Liver (tissue), 3 donors: ENCODE data around the gene CLIC5.

Experiments
- EGR1 ChIP-seq, 2 donors: IDR thresholded peaks; 2 replicates each; pipeline ENCODE4 v1.6.1; 2016 to 2018; ENCODE audit warnings: antibody characterized with exemption in 2 of 2, low read depth in 2 of 2
- GABPA ChIP-seq, 2 donors: IDR thresholded peaks in 1 of 2; conservative IDR thresholded peaks in 1 of 2; 2 replicates each; pipeline ENCODE4 v1.6.1; 2016; ENCODE audit warnings: antibody characterized with exemption in 2 of 2, mild to moderate bottlenecking in 1 of 2, moderate library complexity in 1 of 2
- JUND ChIP-seq, 2 donors: IDR thresholded peaks; 2 replicates each; pipeline ENCODE4 v1.6.1; 2016; ENCODE audit warnings: antibody characterized with exemption in 2 of 2
- RAD21 ChIP-seq, 2 donors: IDR thresholded peaks; 2 replicates each; pipeline ENCODE4 v1.6.1; 2016; ENCODE audit warnings: antibody characterized with exemption in 2 of 2, mild to moderate bottlenecking in 2 of 2
- REST ChIP-seq: IDR thresholded peaks from 2 replicates; pipeline ENCODE4 v1.6.1; 2016; ENCODE audit warnings: antibody characterized with exemption, mild to moderate bottlenecking
- TAF1 ChIP-seq: conservative IDR thresholded peaks from 2 replicates; pipeline ENCODE4 v1.6.1; 2016; ENCODE audit warnings: antibody characterized with exemption, mild to moderate bottlenecking
- YY1 ChIP-seq: IDR thresholded peaks from 2 replicates; pipeline ENCODE4 v1.6.1; 2016; ENCODE audit warnings: antibody characterized with exemption, mild to moderate bottlenecking
- ZBTB33 ChIP-seq: IDR thresholded peaks from 2 replicates; pipeline ENCODE4 v1.6.1; 2016; ENCODE audit warnings: antibody characterized with exemption
- TF ChIP-seq, protein P1 (sequence below): IDR thresholded peaks from 2 replicates; pipeline ENCODE4 v1.6.1; 2016; ENCODE audit warnings: antibody characterized with exemption
- TF ChIP-seq, protein P2 (sequence below): fragments of 150-350 bp; IDR thresholded peaks from 2 replicates; pipeline ENCODE4 v1.5.1; 2017; ENCODE audit warnings: improper control_type of control experiment, low read depth, low read length; ENCODE audit not compliant: missing input control
- donor health status: healthy.
- donor health status: healthy.

DNA sequence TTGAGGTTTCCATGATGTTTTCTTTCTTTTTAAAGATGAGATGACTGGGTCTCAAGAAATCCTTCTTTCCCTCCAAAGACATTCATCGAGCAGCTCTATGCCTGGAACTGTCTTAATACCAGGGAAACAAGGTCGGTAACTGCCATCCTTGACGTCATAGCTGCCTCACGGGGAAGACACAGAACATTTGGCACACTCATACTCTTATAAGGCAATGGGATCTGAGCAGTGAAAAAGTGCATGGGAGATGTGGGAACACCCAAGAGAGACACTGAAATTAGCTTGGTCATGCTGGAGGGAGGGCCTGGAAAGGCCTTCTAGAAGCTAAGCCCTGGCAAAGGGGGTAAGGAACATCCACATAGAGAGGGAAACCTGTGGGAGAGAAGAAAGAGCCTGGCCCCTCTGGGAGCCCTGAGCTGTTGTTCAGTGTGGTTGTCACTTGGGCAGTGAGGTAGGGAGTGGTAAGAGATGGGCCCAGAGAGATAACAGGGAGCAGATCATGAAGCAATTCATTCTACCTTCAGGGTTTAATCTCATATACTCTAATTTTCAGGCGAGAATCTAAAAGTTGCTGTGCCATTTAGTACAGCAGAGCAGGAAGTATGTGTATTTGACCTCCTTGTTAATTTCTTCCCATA is 30.8 kb downstream of the CLIC5 start:
- TF ChIP-seq, protein P1, sequence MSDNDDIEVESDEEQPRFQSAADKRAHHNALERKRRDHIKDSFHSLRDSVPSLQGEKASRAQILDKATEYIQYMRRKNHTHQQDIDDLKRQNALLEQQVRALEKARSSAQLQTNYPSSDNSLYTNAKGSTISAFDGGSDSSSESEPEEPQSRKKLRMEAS: no peak
- TF ChIP-seq, protein P2, sequence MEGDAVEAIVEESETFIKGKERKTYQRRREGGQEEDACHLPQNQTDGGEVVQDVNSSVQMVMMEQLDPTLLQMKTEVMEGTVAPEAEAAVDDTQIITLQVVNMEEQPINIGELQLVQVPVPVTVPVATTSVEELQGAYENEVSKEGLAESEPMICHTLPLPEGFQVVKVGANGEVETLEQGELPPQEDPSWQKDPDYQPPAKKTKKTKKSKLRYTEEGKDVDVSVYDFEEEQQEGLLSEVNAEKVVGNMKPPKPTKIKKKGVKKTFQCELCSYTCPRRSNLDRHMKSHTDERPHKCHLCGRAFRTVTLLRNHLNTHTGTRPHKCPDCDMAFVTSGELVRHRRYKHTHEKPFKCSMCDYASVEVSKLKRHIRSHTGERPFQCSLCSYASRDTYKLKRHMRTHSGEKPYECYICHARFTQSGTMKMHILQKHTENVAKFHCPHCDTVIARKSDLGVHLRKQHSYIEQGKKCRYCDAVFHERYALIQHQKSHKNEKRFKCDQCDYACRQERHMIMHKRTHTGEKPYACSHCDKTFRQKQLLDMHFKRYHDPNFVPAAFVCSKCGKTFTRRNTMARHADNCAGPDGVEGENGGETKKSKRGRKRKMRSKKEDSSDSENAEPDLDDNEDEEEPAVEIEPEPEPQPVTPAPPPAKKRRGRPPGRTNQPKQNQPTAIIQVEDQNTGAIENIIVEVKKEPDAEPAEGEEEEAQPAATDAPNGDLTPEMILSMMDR: no peak
- TF ChIP-seq GABPA (IDR thresholded peaks at IDR 0.05 in 1 of 2, conservative IDR thresholded peaks at IDR 0.05 in 1 of 2) (no peak), REST (no peak), ZBTB33 (no peak), TAF1 (no peak), YY1 (no peak), JUND (IDR thresholded peaks at IDR 0.05) (no peak), RAD21 (IDR thresholded peaks at IDR 0.05) (no peak), EGR1 (IDR thresholded peaks at IDR 0.05; ENCODE audit: low read depth in 2 of 2) (no peak)
